Activated CD4-positive, alpha-beta T cell treated with anti-CD3 and anti-CD28 coated beads for 36 hours (primary cell): ENCODE results near the gene CCL7. TPM values are rescaled to one million over a fixed set of nuclear protein-coding genes. Genes with fewer than 3 reads are reported as not detected.

ENCODE experiments used
- ATAC-seq: fragments of 200-7000 bp; cut with Tn5 transposase; one replicate; pipeline ENCODE4 v1.10.0; 2021; ENCODE audit warnings: mild to moderate bottlenecking, moderate library complexity
- CTCF ChIA-PET: fragments of 350-600 bp; sonication (Branson Sonifier 250); formaldehyde crosslinking; loops from one replicate; lab custom pipeline; 2021; ENCODE audit warnings: antibody characterized with exemption; lab: Charles Lee
- POLR2A ChIA-PET: fragments of 350-600 bp; sonication (Branson Sonifier 250); formaldehyde crosslinking; loops from one replicate; lab custom pipeline; 2021; ENCODE audit warnings: antibody characterized with exemption, inconsistent platforms; lab: Charles Lee
- DNase-seq: peaks from one replicate; pipeline ENCODE4 v3.0.0-alpha.2; 2020
- H3K27ac Mint-ChIP-seq: one replicate; pipeline ENCODE4 v1.8.0; 2021; ENCODE audit warnings: mixed read lengths
- H3K27me3 Mint-ChIP-seq: one replicate; pipeline ENCODE4 v1.8.0; 2021; ENCODE audit warnings: mixed read lengths
- H3K36me3 Mint-ChIP-seq: one replicate; pipeline ENCODE4 v1.8.0; 2021; ENCODE audit warnings: low read depth, mixed read lengths
- H3K4me1 Mint-ChIP-seq: one replicate; pipeline ENCODE4 v1.8.0; 2021; ENCODE audit warnings: mixed read lengths
- H3K4me3 Mint-ChIP-seq: one replicate; pipeline ENCODE4 v1.8.0; 2021; ENCODE audit warnings: mild to moderate bottlenecking, moderate library complexity, mixed read lengths
- H3K9me3 Mint-ChIP-seq: one replicate; pipeline ENCODE4 v1.8.0; 2021; ENCODE audit warnings: low read depth, mixed read lengths
- intact Hi-C, 2 experiments: fragments of 100-400 bp; cut with DNase I in 1 of 2; cut with micrococcal nuclease in 1 of 2; formaldehyde crosslinking; loops; one replicate each; pipeline versions ENCODE4 v1.14.2 to v1.15.1; 2022 to 2024; cut with DNase I, micrococcal nuclease
- total RNA-seq, 2 experiments: library from RNA; stranded (reverse); gene quantifications; one replicate each; pipeline ENCODE4 v1.2.3, GENCODE V29; 2021

The CCL7 gene
- total RNA-seq, 2 experiments from 2014 or later: not detected

- intact Hi-C loops: no loop called here
- POLR2A ChIA-PET: no interaction called here
- ATAC-seq (no peak), DNase-seq (no peak)
- Mint-ChIP-seq H3K4me3 (no peak overlapping the region), H3K4me1 (no peaks in the 10 kb centered on the region), H3K27ac (no peak overlapping the region), H3K36me3 (no peaks in the 10 kb centered on the region), H3K27me3 (peaks cover 21% of the 10 kb centered on the region), H3K9me3 (peaks cover 5% of the 10 kb centered on the region)
- CTCF ChIA-PET: no interaction called here
Measured at GRCh38 chr17:34234616-34235015, 35.4 kb upstream of the CCL7 start.

- intact Hi-C loops: no loop called here
- ChIA-PET CTCF (interaction anchor here (1.4 kb wide), 1 partner anchor 127 kb away, joined by 6 read pairs; no protein-coding TSS in a partner anchor), POLR2A (no interaction called here)
- ATAC-seq: no peak
- DNase-seq: no peak
- Mint-ChIP-seq H3K9me3 (peaks cover under 1% of the 10 kb centered on the region), H3K27me3 (peaks cover 24% of the 10 kb centered on the region), H3K36me3 (no peaks in the 10 kb centered on the region), H3K27ac (no peak overlapping the region), H3K4me3 (no peak overlapping the region), H3K4me1 (no peaks in the 10 kb centered on the region)
Measured at GRCh38 chr17:34235389-34236028, 34.5 kb upstream of the CCL7 start.

- H3K4me3 Mint-ChIP-seq: no peak overlapping the region
- CTCF ChIA-PET: interaction anchor here (1.4 kb wide), 1 partner anchor 126 kb away, joined by 6 read pairs; no protein-coding TSS in a partner anchor
- H3K36me3 Mint-ChIP-seq: no peaks in the 10 kb centered on the region
- H3K27me3 Mint-ChIP-seq: peaks cover 17% of the 10 kb centered on the region
- POLR2A ChIA-PET: no interaction called here
- no peak for DNase-seq
- H3K27ac Mint-ChIP-seq: no peak overlapping the region
- intact Hi-C loops: no loop called here
- H3K9me3 Mint-ChIP-seq: no peaks in the 10 kb centered on the region
- no peaks in the 10 kb centered on the region for H3K4me1 Mint-ChIP-seq
- ATAC-seq: no peak
Measured at GRCh38 chr17:34236281-34236892, 33.6 kb upstream of the CCL7 start.

DNA sequence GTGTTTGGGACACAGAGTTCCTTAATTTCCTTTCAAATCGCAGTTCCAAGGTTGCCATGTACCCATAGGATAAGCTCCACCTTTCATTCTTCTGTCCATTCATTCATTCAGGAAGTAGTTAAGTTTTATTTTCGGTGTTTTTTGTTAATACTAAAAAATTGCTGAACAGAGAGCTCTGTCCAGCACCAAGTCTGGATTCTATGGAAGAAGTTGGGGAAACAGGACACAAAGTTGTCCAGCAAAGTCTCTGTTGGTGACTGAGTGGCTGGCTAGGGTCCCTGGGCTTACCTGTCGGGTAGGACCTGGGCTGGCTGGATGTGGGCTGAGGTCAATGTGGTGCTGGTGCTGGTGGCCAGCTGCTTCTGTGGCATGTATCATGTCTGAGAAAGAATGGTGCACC is 32.6 kb upstream of the CCL7 start:
- CTCF ChIA-PET: no interaction called here

DNA sequence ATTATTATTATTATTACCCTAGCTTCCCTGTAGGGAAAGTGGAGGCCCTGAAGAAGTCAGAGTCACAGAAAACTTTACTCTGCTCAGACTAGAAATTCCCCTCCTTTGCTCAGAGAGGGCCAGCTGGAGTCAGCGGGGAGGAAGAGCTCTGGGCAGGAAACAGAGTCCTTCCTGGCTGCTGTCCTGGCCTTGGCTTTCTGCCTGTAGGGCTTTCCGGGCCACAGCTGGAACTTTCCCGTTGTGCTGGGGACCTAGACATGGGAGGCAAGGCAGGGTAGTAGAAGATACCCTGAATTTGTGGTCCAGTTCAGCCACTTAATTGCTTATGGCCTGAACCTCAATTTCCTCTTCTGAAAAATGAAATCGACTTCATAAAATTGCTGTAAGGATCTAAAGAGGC is 29.0 kb upstream of the CCL7 start:
- Mint-ChIP-seq H3K9me3 (no peaks in the 10 kb centered on the region), H3K27ac (no peak overlapping the region), H3K4me3 (no peak overlapping the region), H3K27me3 (peaks cover 6% of the 10 kb centered on the region), H3K36me3 (no peaks in the 10 kb centered on the region), H3K4me1 (no peaks in the 10 kb centered on the region)
- POLR2A ChIA-PET: no interaction called here
- ATAC-seq (no peak), DNase-seq (no peak)
- CTCF ChIA-PET: interaction anchor here (1.6 kb wide), 1 partner anchor 41 kb away, joined by 4 read pairs; no protein-coding TSS in a partner anchor
- intact Hi-C loops: no loop called here

More for the DNA sequence above, 32.6 kb upstream of the CCL7 start:
- no peak overlapping the region for H3K27ac Mint-ChIP-seq
- H3K9me3 Mint-ChIP-seq: no peaks in the 10 kb centered on the region
- intact Hi-C loops: no loop called here
- POLR2A ChIA-PET: no interaction called here
- peaks cover 15% of the 10 kb centered on the region for H3K27me3 Mint-ChIP-seq
- H3K4me3 Mint-ChIP-seq: no peak overlapping the region
- H3K4me1 Mint-ChIP-seq: no peaks in the 10 kb centered on the region
- no peak for ATAC-seq
- DNase-seq: no peak
- H3K36me3 Mint-ChIP-seq: no peaks in the 10 kb centered on the region

GRCh38 chr17:34242587-34243363 is 27.2 kb upstream of the CCL7 start:
- H3K4me1 Mint-ChIP-seq: no peaks in the 10 kb centered on the region
- H3K9me3 Mint-ChIP-seq: no peaks in the 10 kb centered on the region
- ATAC-seq (no peak), DNase-seq (no peak)
- ChIA-PET POLR2A (no interaction called here), CTCF (interaction anchor here (0.6 kb wide), 1 partner anchor 71 kb away, joined by 5 read pairs; no protein-coding TSS in a partner anchor)
- intact Hi-C loops: no loop called here
- H3K36me3 Mint-ChIP-seq: no peaks in the 10 kb centered on the region
- peaks cover 6% of the 10 kb centered on the region for H3K27me3 Mint-ChIP-seq
- no peak overlapping the region for H3K4me3 Mint-ChIP-seq
- no peak overlapping the region for H3K27ac Mint-ChIP-seq

GRCh38 chr17:34243364-34244320 is 26.4 kb upstream of the CCL7 start:
- no peaks in the 10 kb centered on the region for H3K36me3 Mint-ChIP-seq
- ChIA-PET CTCF (no interaction called here), POLR2A (no interaction called here)
- H3K4me1 Mint-ChIP-seq: no peaks in the 10 kb centered on the region
- intact Hi-C loops: no loop called here
- DNase-seq (no peak), ATAC-seq (no peak)
- no peak overlapping the region for H3K27ac Mint-ChIP-seq
- H3K4me3 Mint-ChIP-seq: no peak overlapping the region
- peaks cover 6% of the 10 kb centered on the region for H3K27me3 Mint-ChIP-seq
- no peaks in the 10 kb centered on the region for H3K9me3 Mint-ChIP-seq

GRCh38 chr17:34245351-34245905 is 24.6 kb upstream of the CCL7 start:
- intact Hi-C loops: no loop called here
- Mint-ChIP-seq H3K27me3 (peaks cover 4% of the 10 kb centered on the region), H3K9me3 (no peaks in the 10 kb centered on the region), H3K4me3 (no peak overlapping the region), H3K36me3 (no peaks in the 10 kb centered on the region), H3K4me1 (no peaks in the 10 kb centered on the region), H3K27ac (no peak overlapping the region)
- CTCF ChIA-PET: no interaction called here
- POLR2A ChIA-PET: no interaction called here
- ATAC-seq (no peak), DNase-seq (no peak)

DNA sequence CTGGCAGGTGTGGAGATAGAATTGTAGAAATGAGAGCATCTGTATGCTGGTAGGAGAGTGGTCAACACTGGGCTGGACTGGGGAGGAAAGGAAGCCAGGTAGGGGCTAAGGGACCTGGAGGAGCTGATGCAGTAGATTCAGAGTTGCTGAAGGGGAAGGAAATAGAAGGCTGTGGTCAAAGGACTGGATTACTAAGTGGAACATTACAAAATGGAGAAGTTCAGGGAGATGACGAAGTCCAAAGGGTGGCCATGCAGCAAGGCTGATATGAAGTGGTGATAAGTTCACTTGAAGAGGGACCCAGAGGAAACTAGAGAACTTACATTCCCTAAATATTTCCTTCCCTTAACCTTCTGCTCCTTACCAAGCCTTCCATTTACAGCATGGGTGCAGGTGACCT is 23.6 kb upstream of the CCL7 start:
- no peak overlapping the region for H3K27ac Mint-ChIP-seq
- H3K4me3 Mint-ChIP-seq: no peak overlapping the region
- H3K27me3 Mint-ChIP-seq: peaks cover 2% of the 10 kb centered on the region
- H3K4me1 Mint-ChIP-seq: no peaks in the 10 kb centered on the region
- CTCF ChIA-PET: no interaction called here
- no peaks in the 10 kb centered on the region for H3K36me3 Mint-ChIP-seq
- intact Hi-C loops: no loop called here
- POLR2A ChIA-PET: no interaction called here
- no peaks in the 10 kb centered on the region for H3K9me3 Mint-ChIP-seq
- ATAC-seq (no peak), DNase-seq (no peak)

DNA sequence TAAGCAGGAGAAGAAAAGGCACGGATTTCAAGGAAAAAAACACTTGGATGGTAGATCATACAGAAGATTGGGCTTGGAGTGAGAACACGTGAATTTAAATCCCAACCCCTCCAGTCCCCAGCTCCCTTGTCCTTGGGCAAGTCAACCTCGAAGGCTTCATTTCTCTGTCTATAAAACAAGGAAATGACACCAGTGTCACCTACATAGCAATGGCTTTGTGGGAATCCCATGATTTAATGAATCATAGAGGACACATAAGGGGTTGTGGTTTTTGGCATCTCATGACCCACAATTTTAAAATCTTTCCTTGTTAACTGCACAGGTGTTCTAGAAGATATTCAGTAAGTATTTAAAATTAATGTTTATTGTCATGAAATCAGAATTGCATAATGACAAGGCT is 23.1 kb upstream of the CCL7 start:
- intact Hi-C loops: no loop called here
- Mint-ChIP-seq H3K9me3 (no peaks in the 10 kb centered on the region), H3K4me3 (no peak overlapping the region), H3K4me1 (no peaks in the 10 kb centered on the region), H3K36me3 (no peaks in the 10 kb centered on the region), H3K27me3 (peaks cover 2% of the 10 kb centered on the region), H3K27ac (no peak overlapping the region)
- DNase-seq (no peak), ATAC-seq (no peak)
- CTCF ChIA-PET: no interaction called here
- POLR2A ChIA-PET: no interaction called here
